Duodenal mucosa (tissue), 2 donors: ENCODE data around the gene TMPRSS6.

Experiments used
- H3K27ac ChIP-seq: one replicate; pipeline ENCODE4 v1.7.0; 2013; ENCODE audit warnings: low read depth, low read length
- H3K27me3 ChIP-seq, 2 donors: one replicate each; pipeline ENCODE4 v1.7.0; 2013; ENCODE audit warnings: low read length in 2 of 2, control low read depth in 1 of 2; ENCODE audit not compliant: insufficient read depth in 2 of 2, control insufficient read depth in 1 of 2
- H3K36me3 ChIP-seq, 2 donors: one replicate each; pipeline ENCODE4 v1.7.0; 2013; ENCODE audit warnings: low read length in 2 of 2, control low read depth in 1 of 2; ENCODE audit not compliant: insufficient read depth in 2 of 2, control insufficient read depth in 1 of 2
- H3K4me1 ChIP-seq, 2 donors: one replicate each; pipeline ENCODE4 v1.7.0; 2013; ENCODE audit warnings: low read length in 2 of 2, control low read depth in 1 of 2; ENCODE audit not compliant: insufficient read depth in 2 of 2, control insufficient read depth in 1 of 2
- H3K4me3 ChIP-seq, 2 donors: one replicate each; pipeline ENCODE4 v1.7.0; 2013; ENCODE audit warnings: low read length in 2 of 2, low read depth in 1 of 2
- H3K9ac ChIP-seq, 2 donors: one replicate each; pipeline ENCODE4 v1.7.0; 2013; ENCODE audit warnings: low read length in 2 of 2, low read depth in 1 of 2
- H3K9me3 ChIP-seq, 2 donors: one replicate each; pipeline ENCODE4 v1.7.0; 2013; ENCODE audit warnings: low read length in 2 of 2, control low read depth in 1 of 2; ENCODE audit not compliant: control insufficient read depth in 1 of 2

TMPRSS6 gene

GRCh38 chr22:37128555-37129281 is 19.2 kb upstream of the TMPRSS6 start:
- Histone ChIP-seq H3K36me3 (no peaks in the 10 kb centered on the region), H3K4me1 (no peaks in the 10 kb centered on the region), H3K27ac (no peak overlapping the region), H3K9ac (no peak overlapping the region), H3K4me3 (no peak overlapping the region), H3K9me3 (no peaks in the 10 kb centered on the region), H3K27me3 (no peaks in the 10 kb centered on the region)

GRCh38 chr22:37127350-37127878 is 17.9 kb upstream of the TMPRSS6 start:
- H3K27ac ChIP-seq: no peak overlapping the region
- H3K27me3 ChIP-seq: no peaks in the 10 kb centered on the region
- H3K9ac ChIP-seq: no peak overlapping the region
- no peaks in the 10 kb centered on the region for H3K36me3 ChIP-seq
- no peaks in the 10 kb centered on the region for H3K4me1 ChIP-seq
- no peak overlapping the region for H3K4me3 ChIP-seq
- no peaks in the 10 kb centered on the region for H3K9me3 ChIP-seq

GRCh38 chr22:37126882-37127281 is 17.4 kb upstream of the TMPRSS6 start:
- no peaks in the 10 kb centered on the region for H3K9me3 ChIP-seq
- H3K36me3 ChIP-seq: no peaks in the 10 kb centered on the region
- no peaks in the 10 kb centered on the region for H3K4me1 ChIP-seq
- no peak overlapping the region for H3K27ac ChIP-seq
- no peak overlapping the region for H3K4me3 ChIP-seq
- H3K27me3 ChIP-seq: no peaks in the 10 kb centered on the region
- no peak overlapping the region for H3K9ac ChIP-seq

- Histone ChIP-seq H3K27ac (no peak overlapping the region), H3K4me1 (no peaks in the 10 kb centered on the region), H3K27me3 (no peaks in the 10 kb centered on the region), H3K36me3 (no peaks in the 10 kb centered on the region), H3K9me3 (no peaks in the 10 kb centered on the region), H3K4me3 (no peak overlapping the region), H3K9ac (no peak overlapping the region)
Observed at GRCh38 chr22:37126383-37126782, 16.9 kb upstream of the TMPRSS6 start.

GRCh38 chr22:37123649-37124048 is 14.1 kb upstream of the TMPRSS6 start:
- Histone ChIP-seq H3K9me3 (no peaks in the 10 kb centered on the region), H3K9ac (no peak overlapping the region), H3K36me3 (no peaks in the 10 kb centered on the region), H3K4me3 (no peak overlapping the region), H3K27me3 (no peaks in the 10 kb centered on the region), H3K4me1 (no peaks in the 10 kb centered on the region), H3K27ac (no peak overlapping the region)

- peak overlapping the region; percentile 33 for H3K27ac ChIP-seq
- no peaks in the 10 kb centered on the region for H3K36me3 ChIP-seq
- no peaks in the 10 kb centered on the region for H3K4me1 ChIP-seq
- H3K9me3 ChIP-seq: no peaks in the 10 kb centered on the region
- H3K27me3 ChIP-seq: no peaks in the 10 kb centered on the region
- no peak overlapping the region for H3K4me3 ChIP-seq
- no peak overlapping the region for H3K9ac ChIP-seq
Observed at GRCh38 chr22:37122598-37123180, 13.2 kb upstream of the TMPRSS6 start.

GRCh38 chr22:37121887-37122591 is 12.5 kb upstream of the TMPRSS6 start:
- H3K9me3 ChIP-seq: no peaks in the 10 kb centered on the region
- no peak overlapping the region for H3K4me3 ChIP-seq
- no peaks in the 10 kb centered on the region for H3K4me1 ChIP-seq
- peak overlapping the region; percentile 33 for H3K27ac ChIP-seq
- H3K27me3 ChIP-seq: no peaks in the 10 kb centered on the region
- H3K9ac ChIP-seq: no peak overlapping the region
- H3K36me3 ChIP-seq: no peaks in the 10 kb centered on the region

- Histone ChIP-seq H3K9me3 (no peaks in the 10 kb centered on the region), H3K27ac (no peak overlapping the region), H3K27me3 (no peaks in the 10 kb centered on the region), H3K4me1 (no peaks in the 10 kb centered on the region), H3K4me3 (no peak overlapping the region), H3K36me3 (no peaks in the 10 kb centered on the region), H3K9ac (no peak overlapping the region)
Observed at GRCh38 chr22:37120569-37121340, 11.2 kb upstream of the TMPRSS6 start.

- Histone ChIP-seq H3K4me1 (no peaks in the 10 kb centered on the region), H3K9ac (no peak overlapping the region), H3K4me3 (no peak overlapping the region), H3K27me3 (no peaks in the 10 kb centered on the region), H3K27ac (no peak overlapping the region), H3K9me3 (no peaks in the 10 kb centered on the region), H3K36me3 (no peaks in the 10 kb centered on the region)
Observed at GRCh38 chr22:37119872-37120271, 10.4 kb upstream of the TMPRSS6 start.

- Histone ChIP-seq H3K4me1 (no peaks in the 10 kb centered on the region), H3K4me3 (no peak overlapping the region), H3K27me3 (no peaks in the 10 kb centered on the region), H3K9ac (no peak overlapping the region), H3K27ac (no peak overlapping the region), H3K9me3 (no peaks in the 10 kb centered on the region), H3K36me3 (no peaks in the 10 kb centered on the region)
Observed at GRCh38 chr22:37118083-37118482, 8.6 kb upstream of the TMPRSS6 start.
